Left lung (tissue), 10 donors: ENCODE measurements around the gene KRT3. TPM values are rescaled to one million over a fixed set of nuclear protein-coding genes. Genes with fewer than 3 reads are reported as not detected.

Experiments
- ATAC-seq: fragments of 200-7000 bp; cut with Tn5 transposase; one replicate; pipeline ENCODE4 v1.9.1; 2020; ENCODE audit warnings: moderate library complexity
- DNase-seq, 4 donors: peaks; one replicate each; pipeline ENCODE4 v3.0.0-alpha.2; 2013 to 2020
- H3K27ac ChIP-seq, 2 donors: fragments of 200-600 bp; sonication (generic) in 1 of 2; one replicate each; pipeline versions ENCODE4 v1.5.0 to v1.8.0; 2020 to 2021
- H3K27me3 ChIP-seq, 2 donors: fragments of 200-600 bp; sonication (generic) in 1 of 2; one replicate each; pipeline versions ENCODE4 v1.5.0 to v1.8.0; 2020 to 2021
- H3K36me3 ChIP-seq, 2 donors: fragments of 200-600 bp; sonication (generic) in 1 of 2; one replicate each; pipeline versions ENCODE4 v1.5.0 to v1.8.0; 2020 to 2021
- H3K4me1 ChIP-seq, 2 donors: fragments of 200-600 bp; one replicate each; pipeline ENCODE4 v1.8.0; 2021
- H3K4me3 ChIP-seq, 2 donors: fragments of 200-600 bp; sonication (generic) in 1 of 2; one replicate each; pipeline versions ENCODE4 v1.5.0 to v1.8.0; 2020 to 2021; ENCODE audit warnings: mild to moderate bottlenecking in 1 of 2
- H3K9me3 ChIP-seq, 2 donors: fragments of 200-600 bp; sonication (generic) in 1 of 2; one replicate each; pipeline versions ENCODE4 v1.5.0 to v1.8.0; 2020 to 2021
- intact Hi-C, 2 donors: fragments of 100-400 bp; cut with DNase I; formaldehyde crosslinking; loops; one replicate each; pipeline versions ENCODE4 v1.11.2 to v1.14.2; 2022
- polyA plus RNA-seq, 6 donors: library from polyadenylated mRNA; unstranded; fragments of 120-200 nt; gene quantifications; one replicate each; pipeline ENCODE4 v1.2.1, GENCODE V29; 2013; ENCODE audit not compliant: insufficient read length in 6 of 6
- total RNA-seq, 2 donors: library from RNA; stranded (reverse); fragmentation: NEBNext Ultra II Directional; extraction: Animal tissue kit (Norgen Biotek cat#: 25700); gene quantifications; one replicate each; pipeline ENCODE4 v1.2.1, GENCODE V29; 2021
- TF ChIP-seq, protein P1 (sequence below), 2 donors: fragments of 200-600 bp; sonication (generic) in 1 of 2; IDR thresholded peaks; one replicate each; pipeline versions ENCODE4 v1.5.0 to v1.8.0; 2021; ENCODE audit warnings: antibody characterized with exemption in 2 of 2
- donor health status: DM: no; HTN: yes; CAD: no.
- donor health status: DM: no; HTN: no; CAD: no.

The KRT3 gene
- total and polyA plus RNA-seq, 8 donors = not detected

DNA sequence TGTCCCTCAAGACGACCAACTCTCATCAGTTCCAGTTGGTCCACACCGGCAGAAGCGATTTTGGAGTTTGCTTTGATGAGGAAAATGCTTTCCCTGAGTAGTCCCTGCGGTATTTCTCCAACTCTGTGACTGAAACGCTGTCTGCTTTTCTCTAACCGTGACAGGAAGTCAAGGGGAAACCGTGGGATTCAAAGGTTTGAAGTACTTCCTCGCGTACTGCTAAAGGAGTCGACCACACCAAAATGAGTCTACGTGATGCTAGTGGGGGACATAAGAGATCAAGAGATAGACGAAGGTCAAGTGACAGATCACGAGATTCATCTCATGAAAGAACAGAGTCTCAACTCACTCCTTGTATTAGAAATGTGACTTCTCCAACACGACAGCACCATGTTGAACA, 47.3 kb downstream of the KRT3 start:
- H3K27ac ChIP-seq = no peak overlapping the region
- H3K27me3 ChIP-seq = peaks cover 0 to 59% of the 10 kb centered on the region in 2 donors
- intact Hi-C loops = no loop called here
- no peak for ATAC-seq
- DNase-seq = no peak
- no peak overlapping the region for H3K4me3 ChIP-seq
- TF ChIP-seq, protein P1, sequence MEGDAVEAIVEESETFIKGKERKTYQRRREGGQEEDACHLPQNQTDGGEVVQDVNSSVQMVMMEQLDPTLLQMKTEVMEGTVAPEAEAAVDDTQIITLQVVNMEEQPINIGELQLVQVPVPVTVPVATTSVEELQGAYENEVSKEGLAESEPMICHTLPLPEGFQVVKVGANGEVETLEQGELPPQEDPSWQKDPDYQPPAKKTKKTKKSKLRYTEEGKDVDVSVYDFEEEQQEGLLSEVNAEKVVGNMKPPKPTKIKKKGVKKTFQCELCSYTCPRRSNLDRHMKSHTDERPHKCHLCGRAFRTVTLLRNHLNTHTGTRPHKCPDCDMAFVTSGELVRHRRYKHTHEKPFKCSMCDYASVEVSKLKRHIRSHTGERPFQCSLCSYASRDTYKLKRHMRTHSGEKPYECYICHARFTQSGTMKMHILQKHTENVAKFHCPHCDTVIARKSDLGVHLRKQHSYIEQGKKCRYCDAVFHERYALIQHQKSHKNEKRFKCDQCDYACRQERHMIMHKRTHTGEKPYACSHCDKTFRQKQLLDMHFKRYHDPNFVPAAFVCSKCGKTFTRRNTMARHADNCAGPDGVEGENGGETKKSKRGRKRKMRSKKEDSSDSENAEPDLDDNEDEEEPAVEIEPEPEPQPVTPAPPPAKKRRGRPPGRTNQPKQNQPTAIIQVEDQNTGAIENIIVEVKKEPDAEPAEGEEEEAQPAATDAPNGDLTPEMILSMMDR (IDR thresholded peaks at IDR 0.05) = no peak
- no peaks in the 10 kb centered on the region for H3K36me3 ChIP-seq
- H3K9me3 ChIP-seq = no peaks in the 10 kb centered on the region
- no peaks in the 10 kb centered on the region for H3K4me1 ChIP-seq

DNA sequence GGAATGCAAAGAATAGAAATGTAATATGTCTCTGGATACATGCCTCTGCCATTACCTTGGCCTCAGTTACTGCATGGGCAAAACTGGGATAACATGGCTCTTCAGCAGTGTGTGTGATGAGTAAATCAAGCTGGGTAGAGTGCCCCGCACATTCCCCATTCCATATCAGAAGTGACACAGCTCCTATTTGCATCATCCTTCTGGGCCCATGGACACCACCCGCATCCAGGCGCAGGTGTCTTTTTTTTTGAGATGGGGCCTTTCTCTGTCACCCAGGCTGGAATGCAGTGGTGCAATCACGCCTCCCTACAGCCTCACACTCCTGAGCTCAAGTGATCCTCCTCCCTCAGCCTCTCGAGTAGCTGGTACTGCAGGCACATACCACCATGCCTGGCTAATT, 50.4 kb downstream of the KRT3 start:
- Histone ChIP-seq H3K27me3 (peaks cover 0 to 53% of the 10 kb centered on the region in 2 donors), H3K36me3 (no peaks in the 10 kb centered on the region), H3K4me1 (no peaks in the 10 kb centered on the region), H3K27ac (no peak overlapping the region), H3K4me3 (no peak overlapping the region), H3K9me3 (no peaks in the 10 kb centered on the region)
- TF ChIP-seq, protein P1 (IDR thresholded peaks at IDR 0.05) = no peak
- no peak for DNase-seq
- intact Hi-C loops = no loop called here
- no peak for ATAC-seq

- TF ChIP-seq, protein P1 (IDR thresholded peaks at IDR 0.05) = no peak
- peaks cover 0 to 61% of the 10 kb centered on the region in 2 donors for H3K27me3 ChIP-seq
- ATAC-seq = no peak
- H3K4me1 ChIP-seq = no peaks in the 10 kb centered on the region
- no peak for DNase-seq
- H3K36me3 ChIP-seq = no peaks in the 10 kb centered on the region
- intact Hi-C loops = no loop called here
- no peak overlapping the region for H3K4me3 ChIP-seq
- H3K27ac ChIP-seq = no peak overlapping the region
- H3K9me3 ChIP-seq = no peaks in the 10 kb centered on the region
Measured at GRCh38 chr12:52744493-52745156, 51.3 kb downstream of the KRT3 start.

DNA sequence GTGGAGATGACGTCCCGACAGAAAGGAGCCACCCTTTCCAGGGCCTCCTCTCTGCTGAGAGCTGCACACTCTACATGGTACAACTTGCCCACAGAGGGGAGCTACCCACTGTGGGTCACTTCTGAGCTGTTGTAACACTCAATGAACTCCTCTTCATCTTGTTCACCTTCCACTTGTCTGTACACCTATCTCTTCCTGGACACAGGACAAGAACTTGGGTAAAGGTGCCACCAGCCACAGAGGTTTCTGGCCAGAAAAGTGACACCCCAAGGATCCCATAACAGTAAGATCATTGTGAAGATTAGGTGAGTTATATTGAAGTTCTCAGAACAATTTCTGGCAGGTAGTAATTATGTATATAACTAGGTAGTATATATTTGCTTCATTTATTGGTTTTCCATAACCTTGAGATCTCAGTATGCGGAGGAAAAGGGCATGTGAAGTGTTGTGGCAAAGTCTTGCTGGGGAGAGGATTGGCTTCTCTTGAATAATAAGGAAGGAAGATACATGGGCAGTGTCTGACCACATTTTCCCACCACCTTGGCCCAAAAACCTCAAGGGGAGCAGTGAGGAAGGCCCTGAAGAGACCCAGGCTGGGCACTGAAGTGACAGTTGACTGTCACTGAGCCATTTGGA, 53.0 kb downstream of the KRT3 start:
- DNase-seq (no peak), ATAC-seq (no peak)
- H3K4me1 ChIP-seq = no peaks in the 10 kb centered on the region
- H3K9me3 ChIP-seq = no peaks in the 10 kb centered on the region
- peaks cover 0 to 70% of the 10 kb centered on the region in 2 donors for H3K27me3 ChIP-seq
- H3K27ac ChIP-seq = no peak overlapping the region
- intact Hi-C loops = no loop called here
- TF ChIP-seq, protein P1 (IDR thresholded peaks at IDR 0.05) = no peak
- H3K4me3 ChIP-seq = no peak overlapping the region
- no peaks in the 10 kb centered on the region for H3K36me3 ChIP-seq

DNA sequence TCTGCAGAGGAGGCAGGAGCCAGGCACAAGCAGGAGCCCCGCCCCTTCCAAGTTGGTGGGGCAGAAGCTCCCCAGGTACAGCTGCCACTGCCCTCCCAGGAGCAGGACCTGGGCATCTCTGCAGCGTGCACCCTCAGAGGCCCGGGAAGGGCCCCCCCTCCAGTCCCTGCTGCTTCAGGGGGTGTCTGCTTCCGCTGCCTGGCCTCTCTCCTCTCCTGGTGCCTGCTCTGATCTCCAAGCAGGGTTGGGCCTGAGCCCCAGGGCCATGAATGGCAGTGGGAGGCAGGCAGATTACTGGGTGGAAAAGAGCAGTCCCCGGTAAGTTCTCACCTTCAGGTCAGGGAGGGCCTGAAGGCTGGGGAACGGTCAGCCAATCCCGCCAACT, 53.7 kb downstream of the KRT3 start:
- Histone ChIP-seq H3K27me3 (peaks cover 0 to 63% of the 10 kb centered on the region in 2 donors), H3K4me1 (no peaks in the 10 kb centered on the region), H3K27ac (no peak overlapping the region), H3K4me3 (no peak overlapping the region), H3K36me3 (no peaks in the 10 kb centered on the region), H3K9me3 (no peaks in the 10 kb centered on the region)
- ATAC-seq (no peak), DNase-seq (no peak)
- TF ChIP-seq, protein P1 (IDR thresholded peaks at IDR 0.05) = no peak
- intact Hi-C loops = no loop called here
